ENCODE measurements around the gene GATAD2A.

The GATAD2A gene

GRCh38 chr19:19502281-19502680, 96.8 kb downstream of the GATAD2A start:
- FAIRE-seq (no peak), DNase-seq (ENCODE audit: insufficient read length) (no peak)
- TF ChIP-seq TAF1 (IDR thresholded peaks at IDR 0.05; ENCODE audit: borderline replicate concordance, low read depth, low read length) (no peak), POLR2A (IDR thresholded peaks at IDR 0.05; ENCODE audit: low read depth, low read length) (no peak), POLR2AphosphoS5 (IDR thresholded peaks at IDR 0.05; ENCODE audit: low read depth, low read length) (no peak)

- TF ChIP-seq POLR2A (IDR thresholded peaks at IDR 0.05; ENCODE audit: low read depth, low read length) (no peak), POLR2AphosphoS5 (IDR thresholded peaks at IDR 0.05; ENCODE audit: low read depth, low read length) (no peak), TAF1 (IDR thresholded peaks at IDR 0.05; ENCODE audit: borderline replicate concordance, low read depth, low read length) (no peak)
- DNase-seq (ENCODE audit: insufficient read length) (no peak), FAIRE-seq (no peak)
Measured at GRCh38 chr19:19502808-19503602, 97.5 kb downstream of the GATAD2A start.

GRCh38 chr19:19504754-19505668, 99.5 kb downstream of the GATAD2A start:
- FAIRE-seq, result no peak
- TF ChIP-seq TAF1 (IDR thresholded peaks at IDR 0.05; ENCODE audit: borderline replicate concordance, low read depth, low read length) (no peak), POLR2AphosphoS5 (IDR thresholded peaks at IDR 0.05; ENCODE audit: low read depth, low read length) (no peak), POLR2A (IDR thresholded peaks at IDR 0.05; ENCODE audit: low read depth, low read length) (no peak)
- DNase-seq (ENCODE audit: insufficient read length), result no peak

GRCh38 chr19:19505669-19506326, 100.3 kb downstream of the GATAD2A start:
- FAIRE-seq, result no peak

GRCh38 chr19:19506592-19506991, 101.1 kb downstream of the GATAD2A start:
- no peak for DNase-seq (ENCODE audit: insufficient read length)
- FAIRE-seq, result no peak
- TF ChIP-seq POLR2A (IDR thresholded peaks at IDR 0.05; ENCODE audit: low read depth, low read length) (no peak), TAF1 (IDR thresholded peaks at IDR 0.05; ENCODE audit: borderline replicate concordance, low read depth, low read length) (no peak), POLR2AphosphoS5 (IDR thresholded peaks at IDR 0.05; ENCODE audit: low read depth, low read length) (no peak)

More at GRCh38 chr19:19505669-19506326, 100.3 kb downstream of the GATAD2A start:
- no peak for TF ChIP-seq POLR2A (IDR thresholded peaks at IDR 0.05; ENCODE audit: low read depth, low read length)
- DNase-seq (ENCODE audit: insufficient read length), result no peak

GRCh38 chr19:19507354-19507753, 101.9 kb downstream of the GATAD2A start:
- FAIRE-seq, result no peak
- TF ChIP-seq TAF1 (IDR thresholded peaks at IDR 0.05; ENCODE audit: borderline replicate concordance, low read depth, low read length) (no peak), POLR2AphosphoS5 (IDR thresholded peaks at IDR 0.05; ENCODE audit: low read depth, low read length) (no peak), POLR2A (IDR thresholded peaks at IDR 0.05; ENCODE audit: low read depth, low read length) (no peak)
- DNase-seq (ENCODE audit: insufficient read length), result no peak

GRCh38 chr19:19508217-19508616, 102.7 kb downstream of the GATAD2A start:
- TF ChIP-seq TAF1 (IDR thresholded peaks at IDR 0.05; ENCODE audit: borderline replicate concordance, low read depth, low read length) (no peak), POLR2A (IDR thresholded peaks at IDR 0.05; ENCODE audit: low read depth, low read length) (no peak), POLR2AphosphoS5 (IDR thresholded peaks at IDR 0.05; ENCODE audit: low read depth, low read length) (no peak)
- no peak for FAIRE-seq
- no peak for DNase-seq (ENCODE audit: insufficient read length)

GRCh38 chr19:19510432-19510831, 105.0 kb downstream of the GATAD2A start:
- no peak for TF ChIP-seq TAF1 (IDR thresholded peaks at IDR 0.05; ENCODE audit: borderline replicate concordance, low read depth, low read length)
- no peak for TF ChIP-seq POLR2AphosphoS5 (IDR thresholded peaks at IDR 0.05; ENCODE audit: low read depth, low read length)
- no peak for TF ChIP-seq POLR2A (IDR thresholded peaks at IDR 0.05; ENCODE audit: low read depth, low read length)
- no peak for DNase-seq (ENCODE audit: insufficient read length)

GRCh38 chr19:19513682-19514081, 108.2 kb downstream of the GATAD2A start:
- TF ChIP-seq POLR2AphosphoS5 (IDR thresholded peaks at IDR 0.05; ENCODE audit: low read depth, low read length), result no peak
- TF ChIP-seq TAF1 (IDR thresholded peaks at IDR 0.05; ENCODE audit: borderline replicate concordance, low read depth, low read length), result no peak
- TF ChIP-seq POLR2A (IDR thresholded peaks at IDR 0.05; ENCODE audit: low read depth, low read length), result no peak
- DNase-seq (ENCODE audit: insufficient read length), result no peak
- FAIRE-seq, result no peak

More at GRCh38 chr19:19510432-19510831, 105.0 kb downstream of the GATAD2A start:
- no peak for FAIRE-seq

- DNase-seq (ENCODE audit: insufficient read length) (no peak), FAIRE-seq (no peak)
- no peak for TF ChIP-seq TAF1 (IDR thresholded peaks at IDR 0.05; ENCODE audit: borderline replicate concordance, low read depth, low read length)
- no peak for TF ChIP-seq POLR2AphosphoS5 (IDR thresholded peaks at IDR 0.05; ENCODE audit: low read depth, low read length)
- no peak for TF ChIP-seq POLR2A (IDR thresholded peaks at IDR 0.05; ENCODE audit: low read depth, low read length)
Measured at GRCh38 chr19:19514215-19514657, 108.8 kb downstream of the GATAD2A start.
